ENCODE data around the gene CDH23.

The CDH23 gene

DNA sequence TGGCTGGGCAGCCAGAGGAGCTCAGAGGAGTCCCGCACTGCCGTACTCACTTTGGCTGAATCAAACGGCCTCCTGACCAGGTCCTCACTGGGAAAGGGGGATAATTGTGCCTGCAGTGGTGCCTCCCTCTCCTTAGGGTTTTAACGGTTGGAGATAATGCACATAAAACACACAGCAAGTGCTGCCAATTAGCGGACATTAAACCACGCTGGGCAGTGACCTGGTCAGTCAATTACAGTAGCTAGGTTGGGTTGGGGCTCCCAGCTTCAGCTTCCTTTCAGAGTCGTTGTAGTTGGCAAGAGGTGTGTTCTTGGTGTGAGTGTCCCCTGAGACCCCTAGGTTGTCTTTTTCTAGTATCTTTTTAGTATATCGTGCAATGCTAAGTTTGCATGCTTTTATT is 176.2 kb downstream of the CDH23 start:
- DNase-seq = no peak

DNA sequence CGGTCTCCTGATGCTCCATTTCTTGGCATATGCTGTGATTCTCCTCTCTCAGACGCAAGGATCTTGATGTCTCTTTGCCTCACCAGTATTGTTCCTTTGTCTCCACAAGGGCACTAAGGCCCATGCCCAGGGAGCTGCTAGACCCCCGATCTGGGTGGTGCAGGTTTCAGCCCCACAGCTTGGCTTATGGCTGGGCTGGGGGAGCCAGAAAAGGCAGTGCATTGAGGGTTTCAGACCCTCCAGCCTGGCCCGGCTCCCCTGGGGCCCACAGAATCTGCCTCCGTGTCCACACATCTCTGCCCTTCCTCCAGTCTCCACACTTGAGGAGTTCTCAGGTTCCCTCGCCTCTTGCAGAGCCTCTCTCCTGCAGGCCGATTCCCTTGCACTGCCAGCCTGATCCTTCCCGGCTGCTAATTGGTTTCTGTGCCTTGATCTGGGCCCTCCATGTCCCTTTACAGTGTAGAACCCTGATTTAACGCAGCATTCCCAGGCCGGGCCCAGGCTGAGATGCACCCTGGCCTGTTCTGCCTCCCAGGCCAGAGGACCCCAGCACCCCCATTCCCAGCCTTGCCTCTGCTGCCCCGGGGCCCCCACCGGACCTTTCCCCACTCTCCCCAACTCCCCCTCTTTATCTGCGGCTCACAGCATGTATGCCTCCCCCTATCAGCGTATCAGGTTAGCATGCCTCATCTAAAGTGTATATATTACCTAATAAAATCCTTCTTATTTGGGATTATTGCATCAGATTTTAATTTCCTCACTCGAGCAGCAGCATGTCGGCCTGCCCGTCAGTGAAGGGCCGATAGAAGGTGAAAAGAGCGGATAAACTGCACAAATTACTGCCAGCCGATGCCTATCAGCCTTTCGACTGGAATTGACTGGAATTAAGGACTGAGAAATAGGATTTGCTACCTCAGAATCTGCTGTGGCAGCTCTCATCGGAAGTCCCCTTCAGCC is 177.1 kb downstream of the CDH23 start:
- no peak for DNase-seq

DNA sequence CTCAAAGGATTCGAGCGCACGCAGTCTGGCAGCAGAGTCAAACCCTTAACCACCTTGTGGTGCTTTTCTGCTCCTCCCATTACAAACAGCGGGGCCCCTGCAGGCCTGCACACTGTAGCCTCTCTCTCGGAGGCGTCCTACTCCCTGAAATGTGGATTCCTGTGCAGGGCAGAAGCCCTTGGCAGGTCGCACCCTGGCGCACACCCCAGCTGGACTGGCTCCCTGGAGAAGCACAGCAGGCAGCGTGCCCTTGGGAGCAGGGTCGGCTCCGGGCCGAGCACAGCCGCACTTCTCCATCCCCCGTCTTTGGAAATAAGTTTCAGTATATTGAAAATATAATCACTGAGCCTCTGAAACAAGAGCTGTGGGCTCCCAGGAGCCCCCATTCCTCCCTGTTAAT is 178.7 kb downstream of the CDH23 start:
- no peak for DNase-seq

DNA sequence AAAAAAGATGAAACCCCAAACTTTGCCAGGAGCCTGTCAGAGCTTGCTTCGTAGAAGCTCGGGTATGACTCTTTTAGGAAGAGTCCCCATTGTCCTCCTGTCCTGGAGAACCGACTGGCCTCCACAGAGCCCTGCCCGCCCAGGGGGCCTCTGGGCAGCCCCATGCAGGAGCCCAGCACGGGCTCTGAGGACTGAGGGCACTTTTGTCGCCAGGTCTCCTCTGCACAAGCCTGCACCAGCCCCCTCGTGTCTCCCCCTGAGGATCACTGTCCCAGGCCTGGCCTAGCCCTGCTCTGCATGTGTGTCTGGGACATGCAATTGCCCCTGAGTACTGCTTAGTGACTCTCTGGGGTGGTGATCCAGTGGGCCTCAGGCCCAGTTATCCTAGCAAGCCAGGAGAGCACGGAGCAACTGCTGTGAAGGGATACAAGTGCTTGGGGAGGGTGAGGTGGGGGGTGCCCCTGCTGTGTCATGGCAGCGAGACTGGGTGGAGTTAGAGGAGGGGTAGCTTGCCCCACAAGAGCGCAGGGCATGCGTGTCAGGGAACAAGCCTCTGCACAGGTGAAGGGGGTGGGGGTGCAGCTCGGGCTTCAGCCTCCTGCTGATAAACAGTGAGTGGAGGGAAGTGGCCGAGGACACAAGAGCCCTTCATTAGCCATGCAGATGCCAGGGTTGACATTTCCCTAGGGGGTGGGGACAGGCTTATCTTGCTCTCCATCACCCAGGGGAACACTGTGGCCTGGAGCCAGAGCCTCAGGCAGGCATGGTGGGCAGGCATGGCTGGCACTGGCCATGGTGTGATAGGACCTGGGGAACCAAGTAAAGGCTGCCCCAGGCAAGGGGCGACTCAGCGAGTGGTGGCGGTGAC is 179.4 kb downstream of the CDH23 start:
- DNase-seq = no peak

DNA sequence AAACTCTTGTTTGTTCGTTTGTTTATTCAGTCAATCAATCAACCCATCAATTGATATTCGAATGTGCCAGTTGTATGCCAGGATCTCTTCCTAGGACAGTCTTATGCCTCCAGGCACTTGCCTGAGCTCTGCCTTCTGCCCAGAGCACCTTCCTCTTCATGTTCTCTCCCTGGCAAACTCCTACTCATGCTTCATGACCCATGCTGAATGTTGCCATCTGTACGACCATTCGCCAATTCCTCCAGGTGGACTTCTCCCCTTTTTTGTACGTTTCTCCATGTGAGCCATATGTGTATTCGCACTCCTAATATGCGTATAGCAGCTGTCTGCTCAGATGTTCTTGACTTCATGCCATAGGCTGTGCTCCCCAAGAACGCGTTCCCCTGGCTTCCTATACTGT is 180.1 kb downstream of the CDH23 start:
- DNase-seq = no peak

DNA sequence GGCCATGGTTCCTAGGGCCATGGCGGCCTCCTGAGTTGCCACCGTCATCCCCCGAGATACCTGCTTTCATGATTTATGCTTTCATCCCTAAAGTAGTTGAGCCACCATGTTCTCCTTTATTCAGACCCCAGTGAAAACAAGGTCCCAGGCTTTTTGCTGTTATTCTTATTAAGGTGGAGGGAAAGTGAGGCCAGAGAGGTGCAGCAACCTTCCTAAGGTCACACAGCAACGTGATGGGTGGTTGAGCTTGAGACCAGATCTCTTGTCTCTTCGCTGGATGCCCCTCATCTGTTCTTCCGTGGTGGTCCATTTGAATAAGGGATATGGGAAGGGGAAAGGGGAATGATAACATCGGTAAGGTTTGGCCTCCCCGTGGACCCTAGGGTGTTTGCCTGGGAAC is 180.6 kb downstream of the CDH23 start:
- DNase-seq = no peak

DNA sequence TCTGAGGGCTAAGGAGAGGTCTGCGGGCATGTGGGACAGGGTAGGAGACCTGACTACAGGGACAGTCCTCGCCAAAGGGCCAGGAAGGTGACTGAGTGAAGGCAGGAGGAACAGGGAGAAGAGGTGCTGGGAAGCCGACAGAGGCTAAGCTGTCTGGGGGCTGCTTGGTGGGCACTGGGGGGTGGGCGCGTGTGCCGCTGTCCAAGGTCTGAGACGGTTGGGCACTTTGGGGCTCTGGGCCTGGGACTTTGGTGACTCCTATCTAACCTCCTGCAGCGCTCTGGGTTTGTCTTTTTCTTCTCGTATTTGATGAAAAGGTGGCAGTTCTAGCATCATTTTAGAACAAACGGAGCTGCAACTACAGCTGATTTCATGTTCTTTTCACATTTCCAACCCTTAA is 181.3 kb downstream of the CDH23 start:
- DNase-seq = no peak

DNA sequence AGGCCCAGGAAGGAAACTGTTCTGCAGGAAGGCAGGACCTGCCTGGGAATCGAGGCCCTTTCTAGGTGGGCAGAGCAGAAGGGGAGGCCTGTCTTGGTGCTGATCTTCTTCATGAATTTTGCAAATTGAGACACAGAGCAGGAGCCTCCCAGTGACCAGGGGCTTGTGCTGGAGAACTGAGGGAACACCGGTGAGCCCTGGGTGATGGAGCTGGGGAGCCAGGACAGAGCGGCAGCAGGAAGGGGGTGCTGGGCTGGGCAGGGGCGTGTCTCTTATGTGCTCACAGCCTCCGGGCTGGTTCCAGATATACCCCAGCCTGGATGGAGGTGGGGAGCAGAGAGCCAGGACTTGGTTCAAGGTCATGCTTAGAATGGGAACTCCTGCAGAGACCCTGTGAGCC is 182.9 kb downstream of the CDH23 start:
- DNase-seq = no peak

DNA sequence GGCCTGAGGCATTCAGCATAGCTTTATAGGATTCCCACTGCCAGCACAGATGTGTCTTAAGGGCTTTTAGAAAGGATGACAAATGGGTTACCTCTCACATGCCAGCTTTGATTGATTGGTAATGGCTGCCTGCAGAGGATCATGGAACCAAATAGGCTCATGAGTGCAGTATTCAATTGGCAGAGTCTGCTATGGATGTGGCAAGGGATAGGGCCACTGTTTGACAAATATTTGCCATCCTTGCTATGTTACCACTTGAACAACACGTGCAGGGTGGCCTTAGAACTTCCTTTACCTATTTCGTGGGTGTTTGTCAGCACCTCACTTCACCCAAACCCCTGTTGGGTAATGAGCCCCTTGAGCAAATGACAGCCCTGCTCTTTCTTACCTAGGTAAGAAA is 183.7 kb downstream of the CDH23 start:
- no peak for DNase-seq

DNA sequence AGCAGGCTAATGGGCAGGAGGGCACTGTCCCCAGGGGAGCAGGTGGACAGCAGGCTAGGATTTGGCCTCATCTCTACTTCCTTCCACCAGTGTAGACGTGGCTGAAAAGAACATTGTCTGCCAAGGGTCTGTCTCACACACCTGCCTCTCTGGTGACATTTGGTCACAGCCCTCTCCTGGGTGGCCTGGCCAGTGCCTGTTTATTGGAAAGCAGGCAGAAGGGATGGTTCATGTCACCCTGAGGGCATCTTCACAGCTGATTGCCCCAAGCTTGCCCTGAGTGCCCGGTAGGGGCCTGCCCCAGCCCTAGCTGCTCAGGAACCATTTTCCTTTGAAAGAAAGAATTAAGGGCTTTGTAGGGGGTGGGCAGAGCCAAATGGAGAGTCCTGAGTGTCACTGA is 184.2 kb downstream of the CDH23 start:
- DNase-seq = no peak

DNA sequence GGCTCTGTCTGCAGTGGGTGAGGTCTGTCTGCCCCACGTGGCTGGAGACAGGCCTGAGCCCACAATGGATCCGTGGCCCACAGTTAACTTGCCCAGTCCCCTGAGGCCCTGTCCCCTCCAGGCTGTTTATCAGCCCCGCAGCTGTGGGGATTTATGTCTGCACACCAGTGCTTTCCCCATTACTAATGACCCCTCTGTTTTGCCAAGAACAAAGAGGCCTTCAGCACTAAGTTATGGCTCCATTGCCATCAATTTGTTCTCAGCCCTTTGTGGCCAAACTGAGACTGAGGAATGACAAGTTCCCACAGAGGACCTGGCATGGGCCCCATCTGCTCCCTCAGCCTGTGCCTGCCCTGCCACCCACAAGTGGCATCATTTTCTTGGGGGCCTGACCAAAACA is 184.7 kb downstream of the CDH23 start:
- no peak for DNase-seq

DNA sequence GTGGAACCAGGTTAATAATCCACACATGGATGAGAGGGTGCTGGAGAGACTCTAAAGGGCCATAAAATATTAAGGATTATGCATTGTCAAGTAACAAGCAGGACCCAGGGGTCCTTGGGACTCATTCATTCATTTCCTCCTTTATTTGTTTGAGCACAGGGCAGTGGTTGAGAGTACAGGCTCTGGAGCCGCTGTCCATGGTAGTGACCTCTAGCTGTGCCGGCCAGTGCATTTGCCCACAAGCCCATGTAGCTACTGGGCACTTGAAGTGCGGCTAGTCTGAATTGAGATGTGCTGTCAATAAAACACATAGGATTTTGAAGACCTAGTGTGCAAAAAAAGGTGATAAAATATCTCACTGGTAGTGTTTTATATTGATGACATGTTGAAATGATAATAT is 185.3 kb downstream of the CDH23 start:
- peak; percentile 35 for DNase-seq

DNA sequence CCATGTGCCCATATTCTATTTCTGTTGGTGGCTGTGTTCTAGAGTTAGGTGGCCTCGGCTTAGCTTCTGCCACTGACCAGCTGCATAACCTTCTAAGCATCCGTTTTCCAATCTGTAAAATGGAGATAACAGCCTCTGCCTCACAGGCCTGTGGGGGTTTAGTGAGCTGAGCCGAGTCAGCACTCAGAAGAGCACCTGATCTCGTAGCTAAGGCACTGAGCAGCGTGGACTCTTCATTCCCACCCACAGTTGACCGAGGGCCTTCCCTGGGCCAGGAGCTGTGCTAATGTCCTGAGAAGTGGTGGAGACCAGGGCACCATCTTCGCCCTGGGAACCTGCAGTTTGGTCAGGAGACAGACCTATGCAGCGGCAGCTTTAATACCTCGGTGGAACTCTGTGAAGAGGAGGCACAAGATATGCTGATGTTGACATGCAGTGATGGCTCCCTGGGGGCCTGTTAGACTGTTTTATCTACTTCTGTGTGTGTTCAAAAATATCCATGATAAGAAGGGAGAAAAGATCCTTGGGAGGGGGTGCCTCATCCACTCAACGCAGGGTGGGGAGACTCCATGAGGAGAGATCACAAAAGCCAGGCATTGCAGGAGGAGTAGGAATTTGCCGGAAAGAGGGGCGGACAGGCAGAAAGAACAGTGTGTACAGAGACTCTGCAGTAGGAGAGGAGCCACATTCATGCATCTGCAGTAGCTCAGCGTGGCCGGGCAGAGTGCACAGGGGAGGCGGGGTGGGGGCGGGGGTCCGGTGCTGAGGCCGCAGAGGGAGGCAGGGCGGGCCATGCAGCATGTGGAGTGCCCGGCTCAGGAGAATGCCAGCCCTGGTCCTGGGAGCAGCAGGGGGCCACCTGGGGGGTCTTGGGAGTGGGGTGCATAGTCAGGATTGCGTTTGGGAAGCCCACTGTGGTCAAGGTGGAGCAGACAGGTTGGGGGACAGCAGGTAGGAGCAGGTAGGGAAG is 186.1 kb downstream of the CDH23 start:
- no peak for DNase-seq

DNA sequence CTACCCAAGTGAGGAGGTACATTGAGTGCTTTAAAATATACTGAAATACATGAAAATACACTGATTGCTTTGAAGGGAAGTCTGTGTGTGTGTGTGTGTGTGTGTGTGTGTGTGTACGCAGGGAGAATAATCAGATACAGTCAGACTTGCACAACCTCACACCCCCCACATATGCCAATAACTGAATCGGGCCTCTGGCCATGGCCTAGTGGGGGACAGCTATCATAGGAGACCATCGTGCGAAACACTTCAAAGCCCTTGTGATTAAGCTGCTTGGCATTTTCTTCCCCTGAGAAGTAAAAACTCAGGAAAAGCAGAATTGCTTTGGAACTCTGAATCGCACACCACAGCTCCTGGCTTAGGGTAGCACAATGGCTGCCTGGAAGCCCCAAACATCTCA is 187.7 kb downstream of the CDH23 start:
- peak; percentile 74 for DNase-seq

DNA sequence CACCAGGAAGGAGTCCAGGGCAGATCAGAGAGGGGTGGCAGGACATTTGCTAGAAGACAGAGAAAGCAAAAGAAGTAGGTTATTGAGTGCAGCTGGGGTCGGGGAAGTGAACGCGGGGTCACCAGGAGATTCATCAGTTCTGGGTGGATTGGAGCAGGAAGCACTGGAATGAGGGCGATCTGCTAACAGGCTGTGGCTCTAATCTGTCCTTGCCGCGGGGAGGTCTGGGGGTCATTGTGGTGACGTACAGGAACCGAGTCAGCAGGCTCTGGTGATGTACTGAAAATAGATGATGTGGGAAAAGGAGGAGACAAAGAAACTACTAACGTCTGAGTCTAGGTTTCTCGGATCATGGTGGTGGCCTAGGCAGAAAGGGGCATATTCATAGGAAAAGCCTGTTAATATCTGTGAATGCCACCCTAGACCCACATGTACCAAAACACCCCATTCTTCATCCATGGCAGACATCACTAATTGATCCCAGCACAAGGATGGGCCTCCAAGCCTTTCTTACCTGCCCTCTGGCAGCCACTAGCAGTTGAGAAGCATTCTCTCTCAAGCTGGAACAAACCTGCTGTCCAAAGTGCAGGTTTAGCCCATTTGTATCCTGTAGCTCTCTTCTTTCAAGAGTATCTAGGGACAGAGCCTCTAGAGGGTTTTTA is 188.3 kb downstream of the CDH23 start:
- peak; percentile 31 for DNase-seq

DNA sequence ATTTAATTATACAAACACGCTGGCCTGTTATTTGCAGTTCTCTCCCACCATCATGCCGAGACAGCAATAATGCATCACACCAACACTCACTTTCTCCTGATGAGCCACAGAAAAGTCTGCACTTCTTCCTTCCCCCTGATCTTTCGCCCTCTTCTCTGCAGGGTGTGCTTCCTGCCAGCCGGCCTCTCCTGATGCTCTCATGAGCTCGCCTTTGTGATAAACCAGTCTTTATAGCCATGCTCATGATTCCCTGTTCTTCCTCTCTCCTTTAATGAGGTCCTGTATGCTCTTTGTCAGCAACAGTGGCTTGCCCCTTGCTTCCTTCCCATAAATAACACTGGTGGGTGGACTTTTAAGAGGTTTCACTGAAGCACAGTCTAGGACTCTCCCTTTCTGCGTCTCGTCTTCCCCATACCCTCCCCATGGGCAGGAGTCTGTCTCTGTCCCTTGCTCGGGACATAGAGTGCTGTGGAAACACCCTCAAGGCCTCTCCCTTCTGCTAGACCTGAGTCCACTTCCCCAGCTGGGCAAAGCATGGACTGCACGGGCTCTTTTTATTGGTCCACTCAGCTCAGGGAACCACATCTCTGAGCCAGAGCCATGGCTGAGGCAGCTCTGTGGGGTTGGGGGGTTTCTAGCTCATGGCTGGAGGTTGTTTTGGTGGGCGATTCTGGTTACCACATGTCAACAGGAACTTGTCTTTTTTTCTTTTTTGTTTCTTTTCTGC is 189.0 kb downstream of the CDH23 start:
- DNase-seq = no peak

DNA sequence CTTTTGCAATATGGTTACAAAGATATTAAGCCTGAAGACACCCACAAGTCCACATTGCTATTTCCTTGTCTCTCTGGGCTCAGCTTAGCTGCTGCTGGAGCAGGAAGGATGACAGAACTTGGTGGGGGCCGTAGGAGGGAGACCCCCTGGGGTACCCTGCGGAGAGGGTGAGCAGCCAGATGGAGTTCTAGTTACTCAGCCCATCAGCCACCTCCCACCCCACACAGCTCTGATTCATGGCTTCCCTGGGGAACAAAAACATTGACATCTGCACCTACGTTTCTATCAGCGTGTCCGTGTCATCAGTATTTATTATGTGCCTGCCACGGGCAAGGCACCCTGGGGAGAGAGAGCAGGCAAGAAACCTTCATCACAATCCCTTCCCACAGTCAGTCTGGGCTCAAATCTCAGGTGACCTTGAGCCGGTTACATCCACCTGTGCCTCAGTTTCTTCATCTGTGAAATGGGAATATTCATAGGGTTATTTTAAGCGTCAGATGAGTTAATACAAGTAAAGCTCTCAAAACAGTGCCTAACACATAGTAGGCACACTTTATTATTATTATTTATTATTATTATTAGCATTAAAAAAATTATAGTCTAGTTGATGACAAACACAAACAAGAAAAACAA is 191.3 kb downstream of the CDH23 start:
- DNase-seq = peak; percentile 45

DNA sequence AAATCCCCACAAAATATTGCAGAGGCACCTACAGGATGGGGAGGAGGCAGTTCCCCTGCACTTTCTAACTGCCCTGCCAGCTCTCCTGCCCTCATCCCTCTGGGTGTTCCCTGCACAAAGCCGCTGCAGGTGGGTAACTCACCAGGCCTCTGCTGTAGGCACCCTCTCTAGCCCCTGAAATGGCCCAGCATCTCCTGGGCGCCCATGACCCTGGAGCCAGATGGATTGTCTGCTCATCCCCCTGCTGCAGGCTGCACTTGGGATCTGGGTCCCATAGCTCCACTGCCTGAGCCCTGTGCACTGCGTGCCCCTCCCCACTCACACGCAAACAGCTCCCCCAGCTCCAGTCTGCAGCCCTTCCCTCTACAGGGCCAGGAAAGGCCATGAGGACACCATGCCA is 192.0 kb downstream of the CDH23 start:
- no peak for DNase-seq

DNA sequence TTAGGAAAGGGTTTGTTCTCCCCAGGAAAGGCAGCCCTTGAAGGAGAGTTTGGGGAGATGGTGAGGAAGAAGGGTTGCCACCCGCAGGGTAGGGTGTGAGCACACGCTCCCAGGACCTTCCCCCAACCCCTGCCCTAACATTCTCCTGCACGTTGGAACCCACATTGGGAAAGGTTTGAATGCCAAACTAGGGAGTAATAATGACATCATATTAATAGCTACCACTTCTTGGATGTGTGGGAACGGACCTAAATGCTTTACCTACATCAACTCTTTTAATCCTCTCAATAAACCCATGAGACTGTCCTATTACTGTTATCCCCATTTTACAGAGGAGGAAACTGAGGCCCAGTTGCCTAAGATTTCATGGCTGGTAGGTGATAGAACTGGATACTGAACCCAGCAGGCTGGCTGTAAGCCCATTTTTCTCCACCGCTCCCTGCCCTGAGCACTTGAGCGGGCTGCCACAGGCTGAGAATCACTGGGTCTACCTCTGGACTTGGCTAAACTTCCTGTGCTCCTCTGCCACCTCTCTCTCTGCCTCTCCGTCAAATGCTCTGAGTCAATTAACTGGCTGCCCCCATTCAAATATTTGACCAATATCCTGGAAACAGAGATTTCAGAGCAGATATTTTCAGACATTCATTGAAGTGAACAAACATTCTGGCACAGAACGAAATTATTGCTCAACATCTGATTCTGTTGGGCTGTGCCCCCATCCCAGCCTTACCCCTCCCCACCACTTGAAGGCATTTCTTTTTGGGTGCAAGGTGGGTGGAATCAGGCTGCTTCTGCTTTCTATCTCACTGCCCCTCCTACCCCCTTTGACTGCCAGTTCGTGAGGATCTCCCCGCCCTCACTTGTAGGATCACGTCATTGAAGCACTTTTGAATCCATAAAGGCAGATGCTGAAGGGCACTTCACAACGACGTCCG is 193.2 kb downstream of the CDH23 start:
- DNase-seq = no peak
